Peyer's patch (tissue), 4 donors: Measurements from ENCODE around the gene FOXO6. TPM values are rescaled to one million over a fixed set of nuclear protein-coding genes. Genes with fewer than 3 reads are reported as not detected.

ENCODE experiments used
- DNase-seq, 3 donors: peaks; one replicate each; pipeline ENCODE4 v3.0.0-alpha.2; 2017 to 2019
- H3K27ac ChIP-seq, 4 donors: fragments of 200-600 bp; sonication (generic); one replicate each; pipeline ENCODE4 v1.5.1; 2016 to 2019
- H3K27me3 ChIP-seq, 2 donors: fragments of 200-600 bp; sonication (generic); one replicate each; pipeline ENCODE4 v1.5.1; 2019
- H3K36me3 ChIP-seq, 3 donors: fragments of 200-600 bp; sonication (generic); one replicate each; pipeline ENCODE4 v1.5.1; 2016 to 2019
- H3K4me1 ChIP-seq, 4 donors: fragments of 200-600 bp; sonication (generic); one replicate each; pipeline ENCODE4 v1.5.1; 2016 to 2019
- H3K4me3 ChIP-seq, 4 donors: fragments of 200-600 bp; sonication (generic); 1 replicate in 3 of 4; 2 replicates in 1 of 4; pipeline ENCODE4 v1.5.1; 2016 to 2019; ENCODE audit warnings: mild to moderate bottlenecking in 1 of 4
- H3K9me3 ChIP-seq, 4 donors: fragments of 200-600 bp; sonication (generic); one replicate each; pipeline ENCODE4 v1.5.1; 2016 to 2019; ENCODE audit warnings: mild to moderate bottlenecking in 1 of 4
- POLR2A ChIP-seq, 2 donors: fragments of 450-650 bp; IDR thresholded peaks; one replicate each; pipeline ENCODE4 v1.5.1; 2017; ENCODE audit warnings: antibody characterized with exemption in 2 of 2, mild to moderate bottlenecking in 2 of 2, moderate library complexity in 2 of 2
- total RNA-seq, 4 donors: library from RNA; depleted of rRNA; stranded (reverse); fragments of >200 nt; gene quantifications; one replicate each; pipeline ENCODE4 v1.1.0, GENCODE V29; 2016
- TF ChIP-seq, protein P1 (sequence below), 6 experiments: fragments of 450-650 bp in 4 of 6; fragments of 200-600 bp in 2 of 6; sonication (generic) in 1 of 6; IDR thresholded peaks; one replicate each; pipeline ENCODE4 v1.5.1; 2017 to 2019; ENCODE audit warnings: antibody characterized with exemption in 6 of 6, mild to moderate bottlenecking in 3 of 6, moderate library complexity in 1 of 6

FOXO6 gene
- total RNA-seq, 4 donors from 2014 or later, result 0.53 to 1.1 TPM; not detected in 2

GRCh38 chr1:41390166-41390565, 28.9 kb downstream of the FOXO6 start:
- Histone ChIP-seq H3K27me3 (no peaks in the 10 kb centered on the region), H3K36me3 (no peaks in the 10 kb centered on the region), H3K9me3 (no peaks in the 10 kb centered on the region), H3K27ac (no peak overlapping the region), H3K4me1 (peaks cover 0 to 10% (median 0%) of the 10 kb centered on the region in 4 donors), H3K4me3 (no peak overlapping the region)
- TF ChIP-seq, protein P1, sequence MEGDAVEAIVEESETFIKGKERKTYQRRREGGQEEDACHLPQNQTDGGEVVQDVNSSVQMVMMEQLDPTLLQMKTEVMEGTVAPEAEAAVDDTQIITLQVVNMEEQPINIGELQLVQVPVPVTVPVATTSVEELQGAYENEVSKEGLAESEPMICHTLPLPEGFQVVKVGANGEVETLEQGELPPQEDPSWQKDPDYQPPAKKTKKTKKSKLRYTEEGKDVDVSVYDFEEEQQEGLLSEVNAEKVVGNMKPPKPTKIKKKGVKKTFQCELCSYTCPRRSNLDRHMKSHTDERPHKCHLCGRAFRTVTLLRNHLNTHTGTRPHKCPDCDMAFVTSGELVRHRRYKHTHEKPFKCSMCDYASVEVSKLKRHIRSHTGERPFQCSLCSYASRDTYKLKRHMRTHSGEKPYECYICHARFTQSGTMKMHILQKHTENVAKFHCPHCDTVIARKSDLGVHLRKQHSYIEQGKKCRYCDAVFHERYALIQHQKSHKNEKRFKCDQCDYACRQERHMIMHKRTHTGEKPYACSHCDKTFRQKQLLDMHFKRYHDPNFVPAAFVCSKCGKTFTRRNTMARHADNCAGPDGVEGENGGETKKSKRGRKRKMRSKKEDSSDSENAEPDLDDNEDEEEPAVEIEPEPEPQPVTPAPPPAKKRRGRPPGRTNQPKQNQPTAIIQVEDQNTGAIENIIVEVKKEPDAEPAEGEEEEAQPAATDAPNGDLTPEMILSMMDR (IDR thresholded peaks at IDR 0.05), result no peak
- no peak for TF ChIP-seq POLR2A (IDR thresholded peaks at IDR 0.05)
- DNase-seq, result no peak

GRCh38 chr1:41390573-41390972, 29.3 kb downstream of the FOXO6 start:
- Histone ChIP-seq H3K27me3 (no peaks in the 10 kb centered on the region), H3K4me1 (peaks cover 0 to 10% (median 0%) of the 10 kb centered on the region in 4 donors), H3K4me3 (no peak overlapping the region), H3K9me3 (no peaks in the 10 kb centered on the region), H3K36me3 (no peaks in the 10 kb centered on the region), H3K27ac (no peak overlapping the region)
- no peak for DNase-seq
- no peak for TF ChIP-seq POLR2A (IDR thresholded peaks at IDR 0.05)
- TF ChIP-seq, protein P1 (IDR thresholded peaks at IDR 0.05), result no peak

GRCh38 chr1:41391834-41392527, 30.7 kb downstream of the FOXO6 start:
- Histone ChIP-seq H3K9me3 (no peaks in the 10 kb centered on the region), H3K36me3 (no peaks in the 10 kb centered on the region), H3K27me3 (no peaks in the 10 kb centered on the region), H3K4me1 (peaks cover 0 to 10% (median 0%) of the 10 kb centered on the region in 4 donors), H3K4me3 (no peak overlapping the region), H3K27ac (no peak overlapping the region)
- DNase-seq, result no peak
- TF ChIP-seq, protein P1 (IDR thresholded peaks at IDR 0.05), result no peak
- TF ChIP-seq POLR2A (IDR thresholded peaks at IDR 0.05), result no peak

DNA sequence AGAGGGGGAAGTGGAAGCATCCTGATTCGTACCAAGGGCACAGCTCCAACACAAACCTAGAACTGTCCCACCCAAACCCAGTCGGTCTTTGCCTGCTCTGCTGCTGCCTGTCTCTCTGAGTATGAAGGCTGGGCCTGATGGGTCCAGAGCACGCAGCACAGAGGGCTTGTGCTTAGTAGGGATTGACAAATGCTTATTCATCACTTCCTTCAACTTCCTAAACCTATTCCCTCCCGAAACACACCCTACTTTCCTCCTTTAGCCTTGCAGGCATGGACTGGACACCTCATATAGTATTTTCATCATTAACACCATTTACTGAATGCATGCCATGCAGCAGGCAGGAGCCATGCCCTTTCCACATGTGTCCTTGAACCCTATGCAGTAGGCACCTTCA, 31.3 kb downstream of the FOXO6 start:
- Histone ChIP-seq H3K36me3 (no peaks in the 10 kb centered on the region), H3K4me1 (peaks cover 0 to 5% (median 0%) of the 10 kb centered on the region in 4 donors), H3K9me3 (no peaks in the 10 kb centered on the region), H3K27ac (no peak overlapping the region), H3K27me3 (no peaks in the 10 kb centered on the region), H3K4me3 (no peak overlapping the region)
- no peak for DNase-seq
- TF ChIP-seq, protein P1 (IDR thresholded peaks at IDR 0.05), result no peak
- TF ChIP-seq POLR2A (IDR thresholded peaks at IDR 0.05), result no peak

GRCh38 chr1:41393716-41394368, 32.6 kb downstream of the FOXO6 start:
- no peak overlapping the region for H3K4me3 ChIP-seq
- H3K27me3 ChIP-seq, result no peaks in the 10 kb centered on the region
- H3K4me1 ChIP-seq, result no peaks in the 10 kb centered on the region
- TF ChIP-seq, protein P1 (IDR thresholded peaks at IDR 0.05), result no peak
- no peak for TF ChIP-seq POLR2A (IDR thresholded peaks at IDR 0.05)
- no peak for DNase-seq
- no peaks in the 10 kb centered on the region for H3K9me3 ChIP-seq
- H3K27ac ChIP-seq, result no peak overlapping the region
- no peaks in the 10 kb centered on the region for H3K36me3 ChIP-seq
